C4-2B (cell line): ENCODE data around the gene EPHA4.

Source experiments
- H3K27ac ChIP-seq: fragments of 450-650 bp; 2 replicates; pipeline ENCODE4 v1.5.1; 2017
- ZFX ChIP-seq: fragments of 450-650 bp; IDR thresholded peaks from 2 replicates; pipeline ENCODE4 v1.6.1; 2017
- TF ChIP-seq, protein P1 (sequence below): fragments of 450-650 bp; conservative IDR thresholded peaks from 2 replicates; pipeline ENCODE4 v1.5.1; 2017; ENCODE audit warnings: mild to moderate bottlenecking

Gene EPHA4

DNA sequence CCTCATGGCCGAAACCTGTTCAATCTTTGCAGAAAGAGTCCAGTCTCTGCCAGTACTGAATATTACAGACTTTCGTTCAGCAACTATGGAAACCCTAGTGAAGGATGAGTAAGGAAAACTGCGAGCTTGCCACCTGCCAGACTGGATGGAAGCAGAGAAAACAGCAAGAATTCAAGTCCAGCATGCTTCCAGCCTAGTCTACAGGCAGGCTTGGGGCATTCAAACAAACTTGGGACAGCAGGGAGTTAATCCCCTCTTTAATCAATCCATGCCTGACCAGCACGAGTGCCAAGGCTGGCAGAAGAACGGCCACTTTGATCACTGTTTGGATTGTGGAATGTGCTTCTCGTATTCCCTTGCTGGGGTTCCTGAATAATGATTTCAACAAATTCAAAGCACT is 145.2 kb downstream of the EPHA4 start:
- H3K27ac ChIP-seq: no peak overlapping the region
- no peak for TF ChIP-seq ZFX
- TF ChIP-seq, protein P1, sequence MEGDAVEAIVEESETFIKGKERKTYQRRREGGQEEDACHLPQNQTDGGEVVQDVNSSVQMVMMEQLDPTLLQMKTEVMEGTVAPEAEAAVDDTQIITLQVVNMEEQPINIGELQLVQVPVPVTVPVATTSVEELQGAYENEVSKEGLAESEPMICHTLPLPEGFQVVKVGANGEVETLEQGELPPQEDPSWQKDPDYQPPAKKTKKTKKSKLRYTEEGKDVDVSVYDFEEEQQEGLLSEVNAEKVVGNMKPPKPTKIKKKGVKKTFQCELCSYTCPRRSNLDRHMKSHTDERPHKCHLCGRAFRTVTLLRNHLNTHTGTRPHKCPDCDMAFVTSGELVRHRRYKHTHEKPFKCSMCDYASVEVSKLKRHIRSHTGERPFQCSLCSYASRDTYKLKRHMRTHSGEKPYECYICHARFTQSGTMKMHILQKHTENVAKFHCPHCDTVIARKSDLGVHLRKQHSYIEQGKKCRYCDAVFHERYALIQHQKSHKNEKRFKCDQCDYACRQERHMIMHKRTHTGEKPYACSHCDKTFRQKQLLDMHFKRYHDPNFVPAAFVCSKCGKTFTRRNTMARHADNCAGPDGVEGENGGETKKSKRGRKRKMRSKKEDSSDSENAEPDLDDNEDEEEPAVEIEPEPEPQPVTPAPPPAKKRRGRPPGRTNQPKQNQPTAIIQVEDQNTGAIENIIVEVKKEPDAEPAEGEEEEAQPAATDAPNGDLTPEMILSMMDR: no peak

DNA sequence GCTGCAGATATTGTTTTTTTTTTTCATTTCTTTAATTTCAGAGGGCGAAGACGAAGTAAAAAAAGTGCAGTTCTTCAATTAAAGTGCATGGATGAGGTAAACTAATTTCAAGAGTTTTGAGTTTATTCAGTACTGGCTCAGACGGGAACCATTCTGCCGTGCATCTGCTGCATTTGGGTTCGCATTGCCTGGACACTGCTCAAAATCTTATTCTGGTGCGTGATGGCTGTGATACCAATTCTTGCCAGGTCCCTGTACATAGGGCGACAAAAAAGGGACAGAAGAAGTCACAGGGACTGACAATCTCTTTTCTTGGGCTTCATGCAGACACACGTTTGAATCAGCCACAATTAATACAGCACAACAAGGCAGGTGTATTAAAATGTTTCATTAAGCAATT is 146.2 kb downstream of the EPHA4 start:
- TF ChIP-seq ZFX: no peak
- TF ChIP-seq, protein P1: no peak
- H3K27ac ChIP-seq: no peak overlapping the region

- TF ChIP-seq ZFX: no peak
- TF ChIP-seq, protein P1: no peak
- no peak overlapping the region for H3K27ac ChIP-seq
These were observed 146.8 kb downstream of the EPHA4 start for GRCh38 chr2:221425353-221425752.

- TF ChIP-seq, protein P1: no peak
- TF ChIP-seq ZFX: no peak
- H3K27ac ChIP-seq: no peak overlapping the region
These were observed 148.8 kb downstream of the EPHA4 start for GRCh38 chr2:221423210-221423804.

- TF ChIP-seq ZFX: no peak
- TF ChIP-seq, protein P1: no peak
- H3K27ac ChIP-seq: no peak overlapping the region
These were observed 149.4 kb downstream of the EPHA4 start for GRCh38 chr2:221422516-221423209.

DNA sequence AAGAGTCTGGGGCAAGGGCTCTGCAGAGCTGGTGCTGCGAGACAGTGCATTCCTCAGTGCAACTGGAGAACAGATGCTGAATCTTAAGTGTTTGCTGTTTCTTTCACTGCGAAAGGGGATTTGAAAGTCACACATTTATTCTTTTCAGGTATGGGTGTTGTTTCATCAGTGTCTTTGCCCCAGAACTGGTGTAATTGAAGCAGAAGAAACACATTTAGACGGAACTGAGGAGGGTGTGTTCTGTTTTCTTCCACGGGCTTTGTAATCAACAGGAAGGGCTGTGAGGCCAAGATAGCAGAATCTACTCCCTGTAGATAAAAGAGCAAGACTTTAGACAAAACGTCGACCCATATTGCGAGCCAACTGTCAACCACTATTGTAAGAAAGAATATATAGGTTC is 151.9 kb downstream of the EPHA4 start:
- no peak for TF ChIP-seq ZFX
- TF ChIP-seq, protein P1: no peak
- no peak overlapping the region for H3K27ac ChIP-seq

GRCh38 chr2:221415789-221416188 is 156.3 kb downstream of the EPHA4 start:
- H3K27ac ChIP-seq: no peak overlapping the region
- TF ChIP-seq ZFX: no peak
- TF ChIP-seq, protein P1: no peak
